Body of pancreas (tissue), 4 donors: ENCODE measurements around the gene PRC1. TPM values are rescaled to one million over a fixed set of nuclear protein-coding genes. Genes with fewer than 3 reads are reported as not detected.

ENCODE experiments used
- ATAC-seq: fragments of 150-250 bp; one replicate; pipeline ENCODE4 v1.9.1; 2016
- DNase-seq, 4 donors: peaks; one replicate each; pipeline ENCODE4 v3.0.0-alpha.2; 2019
- H3K27ac ChIP-seq, 4 donors: fragments of 200-600 bp; sonication (generic); 1 replicate in 3 of 4; 2 replicates in 1 of 4; pipeline versions ENCODE4 v1.5.1 to v1.6.1; 2016 to 2019; ENCODE audit warnings: mild to moderate bottlenecking in 1 of 4, mixed read lengths in 1 of 4, moderate library complexity in 1 of 4
- H3K27me3 ChIP-seq, 2 donors: fragments of 200-600 bp; sonication (generic); one replicate each; pipeline ENCODE4 v1.6.0; 2016; ENCODE audit warnings: mild to moderate bottlenecking in 1 of 2
- H3K36me3 ChIP-seq, 2 donors: fragments of 200-600 bp; sonication (generic); replicated peaks in 1 of 2; 2 replicates each; pipeline ENCODE4 v1.5.1; 2016; ENCODE audit warnings: low read depth in 2 of 2; ENCODE audit not compliant: insufficient read depth in 1 of 2
- H3K4me1 ChIP-seq: fragments of 200-600 bp; sonication (generic); one replicate; pipeline ENCODE4 v1.6.0; 2016
- H3K4me3 ChIP-seq, 2 donors: fragments of 200-600 bp; sonication (generic); 1 replicate in 1 of 2; 2 replicates in 1 of 2; pipeline ENCODE4 v1.5.1; 2016 to 2019
- H3K9me3 ChIP-seq, 3 donors: fragments of 200-600 bp; sonication (generic); 1 replicate in 2 of 3; 2 replicates in 1 of 3; pipeline ENCODE4 v1.5.1; 2016
- POLR2A ChIP-seq, 3 donors: fragments of 450-650 bp; IDR thresholded peaks; one replicate each; pipeline ENCODE4 v1.6.1; 2016; ENCODE audit warnings: antibody characterized with exemption in 3 of 3, mild to moderate bottlenecking in 2 of 3
- WGBS, 2 donors: methylation state at CpG; one replicate each; pipeline ENCODE4 v1.1.5; 2017; 5-methylcytosine and 5-hydroxymethylcytosine counted together
- intact Hi-C: fragments of 100-400 bp; cut with DNase I; formaldehyde crosslinking; loops from one replicate; pipeline ENCODE4 v1.15.1; 2023
- total RNA-seq, 2 donors: library from RNA; depleted of rRNA; stranded (reverse); fragments of >200 nt; gene quantifications; one replicate each; pipeline ENCODE4 v1.1.0, GENCODE V29; 2016
- TF ChIP-seq, protein P1 (sequence below), 7 experiments: fragments of 450-650 bp in 4 of 7; fragments of 200-600 bp in 3 of 7; sonication (generic) in 3 of 7; IDR thresholded peaks; one replicate each; pipeline ENCODE4 v1.5.1; 2016 to 2019; ENCODE audit warnings: antibody characterized with exemption in 7 of 7

The PRC1 gene
- total RNA-seq, 2 donors from 2014 or later = 9.1 to 11.5 TPM

DNA sequence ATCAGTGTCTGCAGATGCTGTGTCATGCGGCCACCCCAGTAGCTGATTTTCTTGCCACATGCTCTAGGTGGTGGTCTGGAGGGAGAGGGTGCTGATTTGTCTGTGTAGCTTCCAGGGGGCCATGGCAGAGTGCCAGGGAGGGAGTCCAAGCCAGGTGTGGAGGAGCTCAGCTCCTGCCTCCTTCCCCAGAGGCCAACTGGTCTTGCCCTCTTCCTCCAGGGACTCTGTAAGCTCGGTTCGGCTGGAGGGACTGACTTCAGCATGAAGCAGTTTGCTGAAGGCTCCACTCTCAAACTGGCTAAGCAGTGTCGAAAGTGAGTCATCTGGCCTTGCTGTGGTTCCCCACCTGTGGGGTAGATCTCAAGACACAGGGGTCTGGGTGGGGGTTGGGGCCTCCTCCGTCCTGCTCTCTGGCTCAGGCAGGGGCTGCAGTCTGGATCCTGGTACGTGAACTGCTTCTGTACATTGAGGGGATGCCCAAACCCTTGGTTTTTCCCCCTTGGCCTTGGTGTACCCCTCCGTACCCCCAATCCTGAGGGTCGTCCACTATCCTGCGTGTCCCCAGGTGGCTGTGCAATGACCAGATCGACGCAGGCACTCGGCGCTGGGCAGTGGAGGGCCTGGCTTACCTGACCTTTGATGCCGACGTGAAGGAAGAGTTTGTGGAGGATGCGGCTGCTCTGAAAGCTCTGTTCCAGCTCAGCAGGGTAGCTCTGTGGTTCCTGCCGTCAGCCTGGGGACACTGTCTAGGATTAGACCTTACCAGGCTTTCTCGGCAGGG lies 46.6 kb downstream of the PRC1 start:
- H3K27ac ChIP-seq = no peak overlapping the region

DNA sequence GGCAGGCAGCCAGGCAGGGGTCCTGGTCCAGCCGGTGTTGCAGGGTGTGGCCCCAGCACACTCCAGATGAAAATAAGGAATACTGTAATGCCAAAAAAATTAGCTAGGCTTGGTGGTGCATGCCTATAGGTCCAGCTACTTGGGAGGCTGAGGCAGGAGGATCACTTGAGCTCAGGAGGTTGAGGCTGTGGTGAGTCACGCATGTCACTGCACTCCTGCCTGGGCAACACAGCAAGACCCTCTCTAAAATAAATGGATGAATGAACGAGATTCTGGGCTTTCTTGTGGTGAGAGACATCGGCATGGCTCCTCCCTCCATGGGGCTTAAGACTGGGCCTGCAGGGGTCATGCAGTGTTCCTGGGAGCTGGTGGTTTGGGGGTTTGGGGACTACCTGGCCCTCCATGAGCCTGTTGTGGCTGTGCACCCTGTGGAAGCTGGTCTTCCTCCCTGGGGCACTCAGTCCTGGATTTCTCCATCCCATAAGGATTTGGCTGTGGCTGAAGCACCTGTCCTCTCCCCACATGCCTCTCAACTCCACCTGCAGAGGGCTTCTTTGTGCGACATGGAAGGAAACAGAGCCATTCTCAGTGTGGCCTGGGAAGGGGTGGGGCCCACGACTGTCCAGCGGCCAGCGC lies 47.3 kb downstream of the PRC1 start:
- ATAC-seq (no peak), DNase-seq (no peak)
- peaks cover 17 to 40% of the 10 kb centered on the region in 2 donors for H3K36me3 ChIP-seq
- intact Hi-C loops = no loop called here
- no peaks in the 10 kb centered on the region for H3K27me3 ChIP-seq
- no peaks in the 10 kb centered on the region for H3K9me3 ChIP-seq
- 80 to 92% methylated on average over 7 to 8 of the region's 8 CpGs for WGBS, 2 donors
- H3K4me3 ChIP-seq = no peak overlapping the region
- no peak overlapping the region for H3K27ac ChIP-seq
- H3K4me1 ChIP-seq = no peaks in the 10 kb centered on the region
- no peak for TF ChIP-seq POLR2A (IDR thresholded peaks at IDR 0.05)
- TF ChIP-seq, protein P1, sequence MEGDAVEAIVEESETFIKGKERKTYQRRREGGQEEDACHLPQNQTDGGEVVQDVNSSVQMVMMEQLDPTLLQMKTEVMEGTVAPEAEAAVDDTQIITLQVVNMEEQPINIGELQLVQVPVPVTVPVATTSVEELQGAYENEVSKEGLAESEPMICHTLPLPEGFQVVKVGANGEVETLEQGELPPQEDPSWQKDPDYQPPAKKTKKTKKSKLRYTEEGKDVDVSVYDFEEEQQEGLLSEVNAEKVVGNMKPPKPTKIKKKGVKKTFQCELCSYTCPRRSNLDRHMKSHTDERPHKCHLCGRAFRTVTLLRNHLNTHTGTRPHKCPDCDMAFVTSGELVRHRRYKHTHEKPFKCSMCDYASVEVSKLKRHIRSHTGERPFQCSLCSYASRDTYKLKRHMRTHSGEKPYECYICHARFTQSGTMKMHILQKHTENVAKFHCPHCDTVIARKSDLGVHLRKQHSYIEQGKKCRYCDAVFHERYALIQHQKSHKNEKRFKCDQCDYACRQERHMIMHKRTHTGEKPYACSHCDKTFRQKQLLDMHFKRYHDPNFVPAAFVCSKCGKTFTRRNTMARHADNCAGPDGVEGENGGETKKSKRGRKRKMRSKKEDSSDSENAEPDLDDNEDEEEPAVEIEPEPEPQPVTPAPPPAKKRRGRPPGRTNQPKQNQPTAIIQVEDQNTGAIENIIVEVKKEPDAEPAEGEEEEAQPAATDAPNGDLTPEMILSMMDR (IDR thresholded peaks at IDR 0.05) = no peak

More for the DNA sequence above, 46.6 kb downstream of the PRC1 start:
- H3K4me1 ChIP-seq = no peaks in the 10 kb centered on the region
- 91 to 97% methylated on average over 14 to 17 of the region's 18 CpGs for WGBS, 2 donors
- peaks cover 17 to 43% of the 10 kb centered on the region in 2 donors for H3K36me3 ChIP-seq
- H3K4me3 ChIP-seq = no peak overlapping the region
- H3K9me3 ChIP-seq = no peaks in the 10 kb centered on the region
- DNase-seq (no peak), ATAC-seq (no peak)
- TF ChIP-seq, protein P1 (IDR thresholded peaks at IDR 0.05) = no peak
- TF ChIP-seq POLR2A (IDR thresholded peaks at IDR 0.05) = no peak
- intact Hi-C loops = no loop called here
- H3K27me3 ChIP-seq = no peaks in the 10 kb centered on the region

- H3K27ac ChIP-seq = no peak overlapping the region
- H3K27me3 ChIP-seq = no peaks in the 10 kb centered on the region
- H3K36me3 ChIP-seq = peaks cover 17 to 38% of the 10 kb centered on the region in 2 donors
- DNase-seq (no peak), ATAC-seq (no peak)
- no peaks in the 10 kb centered on the region for H3K4me1 ChIP-seq
- WGBS, 2 donors = 93 to 96% methylated on average over 8 to 16 of the region's 16 CpGs
- intact Hi-C loops = no loop called here
- H3K4me3 ChIP-seq = no peak overlapping the region
- TF ChIP-seq, protein P1 (IDR thresholded peaks at IDR 0.05) = no peak
- TF ChIP-seq POLR2A (IDR thresholded peaks at IDR 0.05) = no peak
- no peaks in the 10 kb centered on the region for H3K9me3 ChIP-seq
These were observed 47.8 kb downstream of the PRC1 start for GRCh38 chr15:90946538-90946937.

- peaks cover 18 to 43% of the 10 kb centered on the region in 2 donors for H3K36me3 ChIP-seq
- ATAC-seq (no peak), DNase-seq (no peak)
- no peak for TF ChIP-seq POLR2A (IDR thresholded peaks at IDR 0.05)
- no peak overlapping the region for H3K27ac ChIP-seq
- H3K9me3 ChIP-seq = no peaks in the 10 kb centered on the region
- H3K4me3 ChIP-seq = no peak overlapping the region
- WGBS, 2 donors = 86 to 96% methylated on average over 7 of the region's 7 CpGs
- intact Hi-C loops = no loop called here
- no peaks in the 10 kb centered on the region for H3K27me3 ChIP-seq
- no peaks in the 10 kb centered on the region for H3K4me1 ChIP-seq
These were observed 49.2 kb downstream of the PRC1 start for GRCh38 chr15:90945091-90945490.

DNA sequence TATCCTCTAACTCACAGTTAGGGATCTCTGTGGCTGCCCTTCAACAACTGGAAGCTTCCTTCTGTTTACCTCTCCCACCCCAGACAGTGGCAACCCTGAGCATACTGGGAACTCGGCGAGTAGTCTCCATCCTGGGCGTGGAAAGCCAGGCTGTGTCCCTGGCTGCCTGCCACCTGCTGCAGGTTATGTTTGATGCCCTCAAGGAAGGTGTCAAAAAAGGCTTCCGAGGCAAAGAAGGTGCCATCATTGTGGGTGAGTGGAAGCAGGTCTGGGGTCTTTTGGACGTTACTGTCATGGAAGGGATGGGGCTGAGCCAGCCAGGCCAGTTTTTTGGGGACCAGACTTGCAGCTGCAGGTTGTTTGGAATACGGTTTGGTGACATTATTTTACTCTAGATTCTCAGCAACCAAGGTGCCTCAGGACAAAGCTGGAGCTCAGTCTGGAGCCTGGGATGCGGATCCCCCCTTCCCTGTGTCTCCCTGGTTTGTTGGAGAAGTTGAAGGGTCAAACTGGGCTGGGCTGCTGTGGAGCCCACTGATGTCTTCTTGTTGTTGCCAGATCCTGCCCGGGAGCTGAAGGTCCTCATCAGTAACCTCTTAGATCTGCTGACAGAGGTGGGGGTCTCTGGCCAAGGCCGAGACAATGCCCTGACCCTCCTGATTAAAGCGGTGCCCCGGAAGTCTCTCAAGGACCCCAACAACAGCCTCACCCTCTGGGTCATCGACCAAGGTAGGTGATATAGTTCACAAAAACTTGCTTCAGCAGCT lies 51.8 kb downstream of the PRC1 start:
- no peak overlapping the region for H3K4me3 ChIP-seq
- WGBS, 2 donors = 83 to 92% methylated on average over 10 to 12 of the region's 12 CpGs
- no peak overlapping the region for H3K27ac ChIP-seq
- DNase-seq (no peak), ATAC-seq (no peak)
- H3K4me1 ChIP-seq = no peaks in the 10 kb centered on the region
- no peaks in the 10 kb centered on the region for H3K9me3 ChIP-seq
- peaks cover 25 to 36% of the 10 kb centered on the region in 2 donors for H3K36me3 ChIP-seq
- H3K27me3 ChIP-seq = no peaks in the 10 kb centered on the region
- TF ChIP-seq POLR2A (IDR thresholded peaks at IDR 0.05) = no peak
- TF ChIP-seq, protein P1 (IDR thresholded peaks at IDR 0.05) = no peak
- intact Hi-C loops = no loop called here
